GM12872 (cell line): ENCODE results near the gene DNAJC3.

Source experiments
- CTCF ChIP-seq: IDR thresholded peaks from 3 replicates; pipeline ENCODE4 v1.5.1; 2011; ENCODE audit warnings: low read depth, mild to moderate bottlenecking, low read length, moderate library complexity; ENCODE audit not compliant: insufficient read depth

The DNAJC3 gene

DNA sequence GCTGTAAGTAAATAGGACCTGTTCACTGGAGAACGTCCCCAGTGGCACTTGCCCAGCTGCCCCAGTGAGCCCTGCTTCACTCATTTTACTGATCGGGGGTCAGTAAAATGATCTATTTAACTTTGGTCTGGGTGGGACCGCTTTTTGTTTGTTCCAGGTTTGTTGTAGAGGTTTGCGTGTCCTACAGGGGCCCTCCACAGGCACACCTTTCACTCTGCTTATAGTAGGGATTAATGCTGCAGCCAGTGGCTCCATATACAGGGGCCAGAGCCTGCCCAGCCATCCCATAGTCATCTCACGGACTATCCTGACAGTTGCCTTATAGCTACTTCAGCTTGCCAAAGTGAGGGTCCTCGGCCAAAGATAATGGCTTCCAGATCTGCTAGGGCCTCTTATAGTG, 104.1 kb downstream of the DNAJC3 start:
- no peak for TF ChIP-seq CTCF

DNA sequence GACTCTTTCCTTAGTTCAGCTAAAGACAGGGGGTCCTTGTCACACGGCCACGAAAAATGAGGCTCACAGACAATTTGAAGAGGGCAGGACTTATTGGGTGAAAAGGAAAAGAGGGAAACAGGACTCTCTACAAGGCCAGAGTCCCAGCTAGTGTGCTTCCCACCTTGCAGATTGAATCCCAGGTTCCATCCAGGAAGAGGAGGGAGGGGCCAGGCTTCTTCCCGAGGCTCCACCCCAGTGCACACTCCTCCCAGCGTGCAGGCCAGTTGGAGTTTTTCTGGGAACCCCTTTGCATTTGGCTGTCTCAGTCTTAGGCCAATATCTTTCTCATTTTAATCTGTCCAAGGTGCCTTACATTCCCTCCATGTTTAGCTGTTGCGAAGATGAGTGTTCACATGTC, 106.8 kb downstream of the DNAJC3 start:
- TF ChIP-seq CTCF, result no peak

- TF ChIP-seq CTCF, result no peak
These were observed 107.4 kb downstream of the DNAJC3 start for GRCh38 chr13:95784161-95784899.

DNA sequence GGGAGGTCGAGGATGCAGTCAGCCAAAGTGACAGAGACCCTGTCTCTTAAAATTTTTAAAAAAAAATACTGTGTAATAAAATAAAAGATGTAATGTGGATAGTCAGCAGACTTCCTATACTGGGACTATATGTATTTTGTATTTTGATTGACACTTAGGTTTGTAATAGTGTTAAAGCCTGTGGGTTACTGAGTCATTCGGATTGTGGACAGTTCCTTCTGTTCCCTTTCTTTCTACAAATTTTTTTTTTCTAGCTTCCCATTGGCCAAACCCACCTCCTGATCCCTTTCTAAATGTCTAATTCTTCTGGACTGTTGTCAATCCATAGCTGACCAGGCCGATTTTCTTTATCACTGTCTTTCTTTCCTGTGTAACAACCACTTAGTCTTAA, 108.0 kb downstream of the DNAJC3 start:
- no peak for TF ChIP-seq CTCF

DNA sequence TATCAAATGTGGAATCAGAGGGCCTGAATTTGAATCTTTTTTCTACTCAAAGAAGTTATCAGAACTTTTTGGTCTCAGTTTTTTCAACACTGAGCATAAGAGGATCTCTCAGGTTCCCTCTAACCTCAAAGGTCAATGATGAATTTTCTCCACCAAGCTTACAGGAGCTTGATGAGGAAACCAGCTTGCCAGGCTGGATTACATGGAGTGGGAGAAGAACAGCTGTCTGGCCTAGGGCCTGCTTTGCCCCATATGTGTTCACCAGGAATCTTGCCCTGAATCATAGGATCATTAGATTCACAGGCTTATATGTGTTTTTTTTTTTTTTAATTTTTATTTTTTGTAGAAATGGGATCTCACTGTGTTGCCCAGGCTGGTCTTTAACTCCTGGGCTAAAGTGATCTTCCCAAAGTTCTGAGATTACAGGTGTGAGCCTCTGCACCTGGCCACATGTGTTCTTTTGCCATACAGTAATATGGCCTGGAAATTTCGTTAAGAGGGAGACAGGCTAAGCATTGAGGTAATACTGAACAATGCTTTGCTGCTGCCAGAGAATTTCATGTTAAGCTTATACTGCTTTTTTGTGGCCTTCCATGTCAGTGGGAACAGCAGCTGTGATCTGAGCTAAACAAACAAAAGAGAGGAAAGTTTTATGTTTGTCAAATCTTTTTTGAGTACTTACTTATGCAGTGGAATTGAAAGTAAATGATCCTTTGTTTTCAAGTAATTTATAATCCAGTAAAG, 110.6 kb downstream of the DNAJC3 start:
- no peak for TF ChIP-seq CTCF

DNA sequence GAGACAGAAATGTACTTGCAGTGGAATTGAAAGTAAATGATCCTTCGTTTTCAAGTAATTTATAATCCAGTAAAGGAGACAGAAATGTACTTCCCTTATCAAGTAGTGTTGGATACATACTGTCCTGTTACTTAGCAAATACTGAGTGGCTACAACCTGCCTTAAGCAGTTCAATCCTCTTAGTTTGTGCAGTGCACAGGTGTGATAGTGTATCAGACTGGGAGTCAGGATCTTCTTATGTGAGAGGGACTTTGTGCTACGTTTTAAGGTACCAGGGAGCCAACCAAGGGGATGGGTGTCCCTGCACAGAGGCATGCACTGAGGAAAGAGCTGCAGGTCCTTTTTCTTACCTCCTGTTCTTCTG, 111.1 kb downstream of the DNAJC3 start:
- TF ChIP-seq CTCF, result no peak

DNA sequence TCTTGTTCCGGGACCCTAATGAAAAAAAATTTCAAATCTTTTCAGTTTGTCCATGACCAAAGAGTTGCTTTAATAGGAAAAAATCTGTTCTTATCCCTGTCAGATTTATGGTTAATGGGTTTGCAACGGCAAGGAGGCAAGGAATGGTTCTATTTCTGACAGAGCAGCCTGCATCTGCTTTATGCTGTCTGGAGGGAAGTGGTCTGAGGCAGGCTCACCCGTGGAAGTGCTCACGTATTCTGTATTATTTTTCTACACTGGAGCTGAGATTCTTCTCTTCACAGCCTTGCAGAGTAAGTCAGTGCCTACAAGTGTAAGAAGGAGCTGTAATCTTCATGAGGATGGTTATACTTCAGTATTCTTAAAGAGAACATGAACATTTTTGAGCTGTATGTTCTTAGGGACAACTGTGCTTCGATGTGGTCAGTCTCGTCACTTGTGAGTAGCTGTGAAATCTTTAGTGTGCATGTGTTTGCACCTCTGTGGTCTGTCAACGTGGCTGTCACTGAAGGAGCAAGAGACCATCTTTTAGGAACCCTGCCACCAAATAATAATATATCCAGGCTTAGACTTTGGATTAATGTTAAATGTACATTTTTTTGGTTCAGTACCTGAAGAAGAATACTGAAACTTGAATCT, 114.3 kb downstream of the DNAJC3 start:
- no peak for TF ChIP-seq CTCF
